H9 (cell line): ENCODE data around the gene PUS7. TPM values are rescaled to one million over a fixed set of nuclear protein-coding genes. Genes with fewer than 3 reads are reported as not detected.

Experiments
- DNase-seq: peaks from one replicate; pipeline ENCODE4 v3.0.0-alpha.2; 2017
- H2AFZ ChIP-seq: one replicate; pipeline ENCODE4 v1.6.1; 2013; ENCODE audit warnings: mild to moderate bottlenecking, low read length, control low read depth, moderate library complexity
- H2AK5ac ChIP-seq: 2 replicates; pipeline ENCODE4 v1.6.1; 2013; ENCODE audit warnings: low read length, control low read depth, mixed read lengths; ENCODE audit not compliant: insufficient read length
- H2BK120ac ChIP-seq: one replicate; pipeline ENCODE4 v1.6.1; 2013; ENCODE audit warnings: low read depth, mild to moderate bottlenecking, low read length, control low read depth, inconsistent platforms; ENCODE audit not compliant: poor library complexity, severe bottlenecking
- H2BK12ac ChIP-seq: 2 replicates; pipeline ENCODE4 v1.6.1; 2013; ENCODE audit warnings: low read length, control low read depth, mixed read lengths, low read depth; ENCODE audit not compliant: insufficient read length
- H2BK15ac ChIP-seq: 2 replicates; pipeline ENCODE4 v1.6.1; 2013; ENCODE audit warnings: low read depth, low read length, control low read depth
- H2BK20ac ChIP-seq: one replicate; pipeline ENCODE4 v1.6.1; 2013; ENCODE audit warnings: low read depth, mild to moderate bottlenecking, low read length, control low read depth, inconsistent platforms; ENCODE audit not compliant: poor library complexity, severe bottlenecking
- H2BK5ac ChIP-seq: 2 replicates; pipeline ENCODE4 v1.6.1; 2013; ENCODE audit warnings: low read length, control low read depth, mixed read lengths; ENCODE audit not compliant: insufficient read length
- H3K14ac ChIP-seq: 2 replicates; pipeline ENCODE4 v1.6.1; 2013; ENCODE audit warnings: low read length, control low read depth; ENCODE audit not compliant: insufficient read depth
- H3K18ac ChIP-seq: 2 replicates; pipeline ENCODE4 v1.6.1; 2013; ENCODE audit warnings: low read depth, mild to moderate bottlenecking, mixed read lengths, low read length, control low read depth; ENCODE audit not compliant: insufficient read length
- H3K23ac ChIP-seq: 2 replicates; pipeline ENCODE4 v1.6.1; 2013; ENCODE audit warnings: low read length, control low read depth, mixed read lengths, low read depth; ENCODE audit not compliant: insufficient read length
- H3K23me2 ChIP-seq: 2 replicates; pipeline ENCODE4 v1.6.1; 2013; ENCODE audit warnings: low read depth, mild to moderate bottlenecking, mixed read lengths, low read length, control low read depth; ENCODE audit not compliant: insufficient read length, poor library complexity, severe bottlenecking
- H3K27ac ChIP-seq: 2 replicates; pipeline ENCODE4 v1.5.1; 2013; ENCODE audit warnings: low read length, control low read depth, mixed read lengths, low read depth; ENCODE audit not compliant: insufficient read length
- H3K27me3 ChIP-seq: 2 replicates; pipeline ENCODE4 v1.6.1; 2013; ENCODE audit warnings: low read length, control low read depth, inconsistent platforms; ENCODE audit not compliant: insufficient read depth
- H3K4ac ChIP-seq: 2 replicates; pipeline ENCODE4 v1.6.1; 2013; ENCODE audit warnings: low read depth, mild to moderate bottlenecking, control low read depth, inconsistent platforms, low read length, moderate library complexity
- H3K4me1 ChIP-seq: 2 replicates; pipeline ENCODE4 v1.6.1; 2013; ENCODE audit warnings: low read length, control low read depth, inconsistent platforms; ENCODE audit not compliant: insufficient read depth
- H3K4me2 ChIP-seq: 2 replicates; pipeline ENCODE4 v1.6.1; 2013; ENCODE audit warnings: low read length, control low read depth, mixed read lengths; ENCODE audit not compliant: insufficient read length, insufficient read depth
- H3K56ac ChIP-seq: 2 replicates; pipeline ENCODE4 v1.6.1; 2013; ENCODE audit warnings: low read depth, mild to moderate bottlenecking, mixed read lengths, low read length, control low read depth; ENCODE audit not compliant: insufficient read length
- H3K79me1 ChIP-seq: 2 replicates; pipeline ENCODE4 v1.6.1; 2013; ENCODE audit warnings: low read depth, mild to moderate bottlenecking, moderate library complexity, low read length, control low read depth, inconsistent platforms; ENCODE audit not compliant: insufficient read depth, poor library complexity, severe bottlenecking
- H3K79me2 ChIP-seq: 2 replicates; pipeline ENCODE4 v1.6.1; 2013; ENCODE audit warnings: low read length, control low read depth, inconsistent platforms; ENCODE audit not compliant: insufficient read depth
- H3K9ac ChIP-seq: 2 replicates; pipeline ENCODE4 v1.6.1; 2013; ENCODE audit warnings: low read length, control low read depth, mixed read lengths; ENCODE audit not compliant: insufficient read length; ENCODE audit errors: extremely low read depth
- H3K9me3 ChIP-seq: one replicate; pipeline ENCODE4 v1.6.1; 2013; ENCODE audit warnings: low read depth, low read length, inconsistent platforms; ENCODE audit not compliant: control insufficient read depth
- H3T11ph ChIP-seq: one replicate; pipeline ENCODE4 v1.6.1; 2013; ENCODE audit warnings: mild to moderate bottlenecking, low read length, control low read depth, inconsistent platforms
- H4K20me1 ChIP-seq: one replicate; pipeline ENCODE4 v1.6.1; 2013; ENCODE audit not compliant: control insufficient read depth, insufficient read length, insufficient read depth
- H4K5ac ChIP-seq: 2 replicates; pipeline ENCODE4 v1.6.1; 2013; ENCODE audit warnings: low read depth, mild to moderate bottlenecking, mixed read lengths, low read length, control low read depth; ENCODE audit not compliant: insufficient read length
- H4K8ac ChIP-seq: replicated peaks from 2 replicates; pipeline ENCODE4 v1.6.1; 2013; ENCODE audit warnings: low read length, control low read depth, mixed read lengths, low read depth; ENCODE audit not compliant: insufficient read length
- H4K91ac ChIP-seq: 2 replicates; pipeline ENCODE4 v1.6.1; 2013; ENCODE audit warnings: low read depth, mild to moderate bottlenecking, moderate library complexity, mixed read lengths, low read length, control low read depth; ENCODE audit not compliant: insufficient read length
- H3K27ac Mint-ChIP-seq, 3 experiments: 2 replicates in 2 of 3; 3 replicates in 1 of 3; pipeline ENCODE4 v1.8.0; 2020 to 2021; ENCODE audit warnings: mixed read lengths in 3 of 3, mild to moderate bottlenecking in 1 of 3, moderate library complexity in 1 of 3
- H3K27me3 Mint-ChIP-seq: 2 replicates; pipeline ENCODE4 v1.8.0; 2021; ENCODE audit warnings: low read depth, mild to moderate bottlenecking, moderate library complexity, mixed read lengths
- H3K36me3 Mint-ChIP-seq, 3 experiments: 2 replicates in 2 of 3; 3 replicates in 1 of 3; pipeline ENCODE4 v1.8.0; 2020 to 2021; ENCODE audit warnings: low read depth in 3 of 3, mixed read lengths in 3 of 3; ENCODE audit not compliant: insufficient read depth in 1 of 3
- H3K4me1 Mint-ChIP-seq, 2 experiments: 2 replicates each; pipeline ENCODE4 v1.8.0; 2020; ENCODE audit warnings: mixed read lengths in 2 of 2
- H3K4me3 Mint-ChIP-seq, 2 experiments: 2 replicates in 1 of 2; 3 replicates in 1 of 2; pipeline ENCODE4 v1.8.0; 2020 to 2021; ENCODE audit warnings: mild to moderate bottlenecking in 2 of 2, mixed read lengths in 2 of 2, moderate library complexity in 1 of 2
- H3K9me3 Mint-ChIP-seq, 2 experiments: 2 replicates in 1 of 2; 3 replicates in 1 of 2; pipeline ENCODE4 v1.8.0; 2020; ENCODE audit warnings: mild to moderate bottlenecking in 2 of 2, mixed read lengths in 2 of 2, moderate library complexity in 1 of 2
- WGBS: extraction: QIAGEN DNeasy Blood & Tissue Kit; methylation state at CpG from one replicate; pipeline ENCODE4 v1.1.7; 2013; ENCODE audit warnings: missing lambda C conversion rate, low lambda C conversion rate, mixed read lengths; ENCODE audit not compliant: insufficient read length; ENCODE audit errors: extremely low coverage; 5-methylcytosine and 5-hydroxymethylcytosine counted together
- total RNA-seq: library from RNA; stranded (reverse); gene quantifications from 2 replicates; pipeline ENCODE4 v1.2.1, GENCODE V29; 2021
- TF ChIP-seq, protein P1 (sequence below): fragments of 200-600 bp; sonication (generic); conservative IDR thresholded peaks from 3 replicates; pipeline ENCODE4 v1.8.0; 2021; ENCODE audit warnings: antibody characterized with exemption, mild to moderate bottlenecking

The PUS7 gene
- total RNA-seq, 1 experiment from 2014 or later = 54.3 TPM

DNA sequence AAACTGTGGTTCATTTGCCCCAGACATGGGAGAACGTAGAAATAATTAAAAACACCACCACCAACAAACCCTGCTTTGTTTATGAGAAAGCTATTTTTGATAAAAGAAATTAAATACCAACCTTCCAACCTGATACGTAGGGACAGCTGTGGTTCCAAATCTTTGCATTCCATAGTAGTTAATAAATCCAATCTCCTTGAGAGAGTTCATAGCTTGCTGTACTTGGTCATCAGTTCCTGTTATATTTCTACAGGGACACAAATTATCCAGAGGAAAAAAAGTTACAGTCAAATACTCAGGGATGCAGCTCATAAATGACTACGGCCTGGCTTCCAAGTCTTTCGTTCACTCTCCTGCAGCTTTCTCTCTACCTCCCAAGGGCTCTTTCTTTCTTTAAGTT is 41.1 kb downstream of the PUS7 start:
- no peak overlapping the region for H2AK5ac ChIP-seq
- H3K4me1 Mint-ChIP-seq = no peaks in the 10 kb centered on the region
- no peaks in the 10 kb centered on the region; the same call in 1 of the 2 replicates for H3K27me3 Mint-ChIP-seq
- H4K91ac ChIP-seq = no peak overlapping the region
- H3K79me1 ChIP-seq = no peaks in the 10 kb centered on the region
- H4K5ac ChIP-seq = no peak overlapping the region
- H3K36me3 Mint-ChIP-seq = peaks cover 26 to 78% (median 69%) of the 10 kb centered on the region in 3 experiments
- no peak overlapping the region for H2AFZ ChIP-seq
- H3K4me2 ChIP-seq = no peak overlapping the region
- no peaks in the 10 kb centered on the region for H3K79me2 ChIP-seq
- no peaks in the 10 kb centered on the region for H4K20me1 ChIP-seq
- no peak overlapping the region for H3K56ac ChIP-seq
- no peaks in the 10 kb centered on the region for H3K9me3 ChIP-seq
- no peak overlapping the region for H3K9ac ChIP-seq
- no peak overlapping the region for H3K27ac ChIP-seq
- no peak overlapping the region for H3K4me3 Mint-ChIP-seq
- no peak overlapping the region for H2BK15ac ChIP-seq
- H3K23me2 ChIP-seq = no peaks in the 10 kb centered on the region
- H3T11ph ChIP-seq = no peak overlapping the region
- no CpG with 5 or more reads among the region's 4 CpGs for WGBS
- no peak overlapping the region for H3K27ac Mint-ChIP-seq
- no peak overlapping the region for H4K8ac ChIP-seq
- H3K14ac ChIP-seq = no peak overlapping the region
- no peak overlapping the region for H2BK120ac ChIP-seq
- no peak overlapping the region for H3K4ac ChIP-seq
- TF ChIP-seq, protein P1, sequence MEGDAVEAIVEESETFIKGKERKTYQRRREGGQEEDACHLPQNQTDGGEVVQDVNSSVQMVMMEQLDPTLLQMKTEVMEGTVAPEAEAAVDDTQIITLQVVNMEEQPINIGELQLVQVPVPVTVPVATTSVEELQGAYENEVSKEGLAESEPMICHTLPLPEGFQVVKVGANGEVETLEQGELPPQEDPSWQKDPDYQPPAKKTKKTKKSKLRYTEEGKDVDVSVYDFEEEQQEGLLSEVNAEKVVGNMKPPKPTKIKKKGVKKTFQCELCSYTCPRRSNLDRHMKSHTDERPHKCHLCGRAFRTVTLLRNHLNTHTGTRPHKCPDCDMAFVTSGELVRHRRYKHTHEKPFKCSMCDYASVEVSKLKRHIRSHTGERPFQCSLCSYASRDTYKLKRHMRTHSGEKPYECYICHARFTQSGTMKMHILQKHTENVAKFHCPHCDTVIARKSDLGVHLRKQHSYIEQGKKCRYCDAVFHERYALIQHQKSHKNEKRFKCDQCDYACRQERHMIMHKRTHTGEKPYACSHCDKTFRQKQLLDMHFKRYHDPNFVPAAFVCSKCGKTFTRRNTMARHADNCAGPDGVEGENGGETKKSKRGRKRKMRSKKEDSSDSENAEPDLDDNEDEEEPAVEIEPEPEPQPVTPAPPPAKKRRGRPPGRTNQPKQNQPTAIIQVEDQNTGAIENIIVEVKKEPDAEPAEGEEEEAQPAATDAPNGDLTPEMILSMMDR = no peak
- no peak for DNase-seq
- no peak overlapping the region for H2BK5ac ChIP-seq
- H2BK20ac ChIP-seq = no peak overlapping the region
- no peaks in the 10 kb centered on the region for H3K27me3 ChIP-seq
- H3K18ac ChIP-seq = no peak overlapping the region
- no peak overlapping the region for H2BK12ac ChIP-seq
- no peaks in the 10 kb centered on the region for H3K9me3 Mint-ChIP-seq
- no peaks in the 10 kb centered on the region for H3K4me1 ChIP-seq
- H3K23ac ChIP-seq = no peak overlapping the region
